ENCODE results near the gene FCER1A. TPM values are rescaled to one million over a fixed set of nuclear protein-coding genes. Genes with fewer than 3 reads are reported as not detected.

The FCER1A gene
- total and polyA plus RNA-seq, 2 experiments from 2014 or later, result not detected

- H3K27me3 ChIP-seq (replicated peaks; ENCODE audit: insufficient read depth), result no peaks in the 10 kb centered on the region
- H3K9ac ChIP-seq, result no peak overlapping the region
- H3F3A ChIP-seq (ENCODE audit: insufficient read depth), result no peaks in the 10 kb centered on the region
- H3K4me1 ChIP-seq (ENCODE audit: insufficient read depth), result no peaks in the 10 kb centered on the region
- DNase-seq, result no peak
- no peaks in the 10 kb centered on the region for H3K79me2 ChIP-seq (ENCODE audit: insufficient read depth)
- TF ChIP-seq EZH2phosphoT487 (IDR thresholded peaks at IDR 0.05; ENCODE audit: insufficient read depth, low read depth), result no peak
- TF ChIP-seq EZH2 (IDR thresholded peaks at IDR 0.05; ENCODE audit: insufficient read depth, poor library complexity, severe bottlenecking), result no peak
- H3K27ac ChIP-seq, result no peak overlapping the region
- no peaks in the 10 kb centered on the region for H3K9me2 ChIP-seq (ENCODE audit: insufficient read depth)
- no peak overlapping the region for H3K4me3 ChIP-seq
- H2AFZ ChIP-seq, result no peak overlapping the region
- no peaks in the 10 kb centered on the region for H3K36me3 ChIP-seq (ENCODE audit: low read depth)
- no peak overlapping the region for H3K4me2 ChIP-seq (ENCODE audit: unreplicated experiment)
- in situ Hi-C loops (cut with MboI), result no loop called here
- no peaks in the 10 kb centered on the region for H4K20me1 ChIP-seq (ENCODE audit: insufficient read depth)
- H3K9me3 ChIP-seq (ENCODE audit: low read depth), result no peaks in the 10 kb centered on the region
Measured at GRCh38 chr1:159311679-159312078, 9.5 kb downstream of the FCER1A start.

- no peaks in the 10 kb centered on the region for H3K4me1 ChIP-seq (ENCODE audit: insufficient read depth)
- in situ Hi-C loops (cut with MboI), result no loop called here
Measured at GRCh38 chr1:159315381-159315780, 13.2 kb downstream of the FCER1A start.

GRCh38 chr1:159318784-159319551 is 16.8 kb downstream of the FCER1A start:
- Histone ChIP-seq H3K27ac (no peak overlapping the region), H3K36me3 (ENCODE audit: low read depth) (no peaks in the 10 kb centered on the region), H4K20me1 (ENCODE audit: insufficient read depth) (no peaks in the 10 kb centered on the region), H3F3A (ENCODE audit: insufficient read depth) (no peaks in the 10 kb centered on the region), H3K4me3 (no peak overlapping the region), H3K9ac (no peak overlapping the region), H3K79me2 (ENCODE audit: insufficient read depth) (no peaks in the 10 kb centered on the region), H3K27me3 (replicated peaks; ENCODE audit: insufficient read depth) (no peaks in the 10 kb centered on the region), H2AFZ (no peak overlapping the region), H3K4me1 (ENCODE audit: insufficient read depth) (no peaks in the 10 kb centered on the region), H3K9me2 (ENCODE audit: insufficient read depth) (no peaks in the 10 kb centered on the region), H3K4me2 (ENCODE audit: unreplicated experiment) (no peak overlapping the region), H3K9me3 (ENCODE audit: low read depth) (no peaks in the 10 kb centered on the region)
- DNase-seq, result no peak
- in situ Hi-C loops (cut with MboI), result no loop called here
- TF ChIP-seq EZH2 (IDR thresholded peaks at IDR 0.05; ENCODE audit: insufficient read depth, poor library complexity, severe bottlenecking) (no peak), EZH2phosphoT487 (IDR thresholded peaks at IDR 0.05; ENCODE audit: insufficient read depth, low read depth) (no peak)
- 11 to 16% methylated on average over 8 of the region's 8 CpGs for WGBS, 2 experiments (ENCODE audit: low coverage in 1 of 2, low lambda C conversion rate in 2 of 2, missing lambda C conversion rate in 2 of 2)

More at GRCh38 chr1:159315381-159315780, 13.2 kb downstream of the FCER1A start:
- Histone ChIP-seq H4K20me1 (ENCODE audit: insufficient read depth) (no peaks in the 10 kb centered on the region), H3K4me2 (ENCODE audit: unreplicated experiment) (no peak overlapping the region), H3K79me2 (ENCODE audit: insufficient read depth) (no peaks in the 10 kb centered on the region), H3K9me3 (ENCODE audit: low read depth) (no peaks in the 10 kb centered on the region), H3F3A (ENCODE audit: insufficient read depth) (no peaks in the 10 kb centered on the region), H3K4me3 (no peak overlapping the region), H3K27me3 (replicated peaks; ENCODE audit: insufficient read depth) (no peaks in the 10 kb centered on the region), H2AFZ (no peak overlapping the region), H3K27ac (no peak overlapping the region), H3K9me2 (ENCODE audit: insufficient read depth) (no peaks in the 10 kb centered on the region), H3K9ac (no peak overlapping the region), H3K36me3 (ENCODE audit: low read depth) (no peaks in the 10 kb centered on the region)
- no peak for DNase-seq
- no peak for TF ChIP-seq EZH2phosphoT487 (IDR thresholded peaks at IDR 0.05; ENCODE audit: insufficient read depth, low read depth)
- no peak for TF ChIP-seq EZH2 (IDR thresholded peaks at IDR 0.05; ENCODE audit: insufficient read depth, poor library complexity, severe bottlenecking)

GRCh38 chr1:159334797-159335196 is 32.7 kb downstream of the FCER1A start:
- 23 to 25% methylated on average over 2 of the region's 2 CpGs for WGBS, 2 experiments (ENCODE audit: low coverage in 1 of 2, low lambda C conversion rate in 2 of 2, missing lambda C conversion rate in 2 of 2)
- no peak for TF ChIP-seq EZH2 (IDR thresholded peaks at IDR 0.05; ENCODE audit: insufficient read depth, poor library complexity, severe bottlenecking)
- TF ChIP-seq EZH2phosphoT487 (IDR thresholded peaks at IDR 0.05; ENCODE audit: insufficient read depth, low read depth), result no peak
- Histone ChIP-seq H4K20me1 (ENCODE audit: insufficient read depth) (no peaks in the 10 kb centered on the region), H3K4me2 (ENCODE audit: unreplicated experiment) (no peak overlapping the region), H3K9me2 (ENCODE audit: insufficient read depth) (no peaks in the 10 kb centered on the region), H3K27ac (no peak overlapping the region), H3K9me3 (ENCODE audit: low read depth) (no peaks in the 10 kb centered on the region), H3F3A (ENCODE audit: insufficient read depth) (no peaks in the 10 kb centered on the region), H3K27me3 (replicated peaks; ENCODE audit: insufficient read depth) (no peaks in the 10 kb centered on the region), H2AFZ (no peak overlapping the region), H3K4me3 (no peak overlapping the region), H3K36me3 (ENCODE audit: low read depth) (no peaks in the 10 kb centered on the region), H3K4me1 (ENCODE audit: insufficient read depth) (no peaks in the 10 kb centered on the region), H3K79me2 (ENCODE audit: insufficient read depth) (no peaks in the 10 kb centered on the region), H3K9ac (no peak overlapping the region)
- no peak for DNase-seq
- in situ Hi-C loops (cut with MboI), result no loop called here

- no peaks in the 10 kb centered on the region for H3F3A ChIP-seq (ENCODE audit: insufficient read depth)
- no peak for TF ChIP-seq EZH2 (IDR thresholded peaks at IDR 0.05; ENCODE audit: insufficient read depth, poor library complexity, severe bottlenecking)
- TF ChIP-seq EZH2phosphoT487 (IDR thresholded peaks at IDR 0.05; ENCODE audit: insufficient read depth, low read depth), result no peak
- H3K4me3 ChIP-seq, result no peak overlapping the region
- no peak for DNase-seq
- no peaks in the 10 kb centered on the region for H3K79me2 ChIP-seq (ENCODE audit: insufficient read depth)
- H3K27ac ChIP-seq, result no peak overlapping the region
- H4K20me1 ChIP-seq (ENCODE audit: insufficient read depth), result no peaks in the 10 kb centered on the region
- no peak overlapping the region for H2AFZ ChIP-seq
- no peaks in the 10 kb centered on the region for H3K4me1 ChIP-seq (ENCODE audit: insufficient read depth)
- H3K9me3 ChIP-seq (ENCODE audit: low read depth), result no peaks in the 10 kb centered on the region
- no peaks in the 10 kb centered on the region for H3K27me3 ChIP-seq (replicated peaks; ENCODE audit: insufficient read depth)
- H3K36me3 ChIP-seq (ENCODE audit: low read depth), result no peaks in the 10 kb centered on the region
- H3K9ac ChIP-seq, result no peak overlapping the region
- in situ Hi-C loops (cut with MboI), result no loop called here
- no peaks in the 10 kb centered on the region for H3K9me2 ChIP-seq (ENCODE audit: insufficient read depth)
- H3K4me2 ChIP-seq (ENCODE audit: unreplicated experiment), result no peak overlapping the region
Measured at GRCh38 chr1:159338018-159338417, 35.9 kb downstream of the FCER1A start.
